GM19455 (cell line): ENCODE results near the gene HNRNPUL1.
A peak's percentile ranks its signal among the peaks of the same experiment; 100 is the strongest.

Experiments
- ATAC-seq: cut with Tn5 transposase; IDR thresholded peaks from one replicate; pipeline ENCODE4 v1.9.1; 2021; ENCODE audit not compliant: unreplicated experiment

Gene HNRNPUL1

GRCh38 chr19:41233748-41234240, 30.4 kb upstream of the HNRNPUL1 start:
- ATAC-seq = no peak

GRCh38 chr19:41234512-41235168, 29.5 kb upstream of the HNRNPUL1 start:
- ATAC-seq = no peak

- ATAC-seq = no peak
These were observed 28.7 kb upstream of the HNRNPUL1 start for GRCh38 chr19:41235480-41235879.

DNA sequence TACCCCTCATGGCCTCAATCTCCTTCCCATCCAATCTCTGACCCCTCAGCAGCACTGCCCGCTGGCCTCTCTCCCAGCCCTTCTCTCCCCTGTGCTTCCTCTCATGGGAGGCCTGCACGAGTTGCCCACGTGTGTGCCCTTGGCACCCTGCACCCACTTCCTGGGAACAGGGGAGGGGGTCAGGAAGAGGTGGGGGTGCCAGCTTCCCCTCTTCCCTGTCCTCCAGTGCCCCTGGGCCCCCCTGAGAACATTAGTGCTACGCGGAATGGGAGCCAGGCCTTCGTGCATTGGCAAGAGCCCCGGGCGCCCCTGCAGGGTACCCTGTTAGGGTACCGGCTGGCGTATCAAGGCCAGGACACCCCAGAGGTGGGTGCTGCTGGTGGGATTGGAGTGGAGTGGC, 25.9 kb upstream of the HNRNPUL1 start:
- ATAC-seq = no peak

- ATAC-seq = no peak
These were observed 24.8 kb upstream of the HNRNPUL1 start for GRCh38 chr19:41239363-41239762.

GRCh38 chr19:41239961-41240574, 24.1 kb upstream of the HNRNPUL1 start:
- ATAC-seq = no peak

- no peak for ATAC-seq
These were observed 22.3 kb upstream of the HNRNPUL1 start for GRCh38 chr19:41241859-41242258.

DNA sequence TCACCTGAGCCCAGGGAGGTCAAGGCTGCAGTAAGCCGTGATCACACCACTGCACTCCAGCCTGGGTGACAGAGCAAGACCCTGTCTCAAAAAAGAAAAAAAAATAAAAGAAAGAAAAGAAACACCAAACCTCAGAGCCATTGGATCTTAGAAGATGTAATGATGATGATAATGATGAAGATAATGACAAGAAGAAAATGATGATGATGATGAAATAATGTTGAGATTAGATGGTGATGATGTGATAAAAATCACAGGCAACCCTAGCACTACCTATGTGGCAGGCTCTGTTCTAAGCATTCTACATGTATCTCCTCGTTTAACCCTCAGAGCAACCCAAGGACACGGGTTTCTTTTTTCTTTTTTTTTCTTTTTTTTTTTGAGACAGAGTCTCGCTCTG, 20.1 kb upstream of the HNRNPUL1 start:
- ATAC-seq = no peak

DNA sequence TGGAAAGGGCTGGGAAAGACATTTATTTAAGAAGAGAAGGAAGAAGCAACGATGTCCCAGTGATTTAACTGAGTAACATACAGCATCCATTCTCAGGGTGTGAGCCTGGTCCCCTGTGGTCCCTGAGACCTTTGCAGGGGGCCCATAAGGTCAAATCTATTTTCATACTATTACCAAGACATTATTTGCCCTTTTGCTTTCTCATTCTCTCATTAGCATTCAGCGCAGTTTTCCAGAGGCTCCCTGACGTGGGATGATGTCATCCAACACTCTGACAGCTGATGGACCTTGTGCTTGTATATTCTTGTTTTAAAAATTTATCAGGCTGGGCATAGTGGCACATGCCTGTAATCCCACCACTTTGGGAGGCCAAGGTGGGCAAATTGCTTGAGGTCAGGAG, 18.3 kb upstream of the HNRNPUL1 start:
- no peak for ATAC-seq

GRCh38 chr19:41248895-41249294, 15.3 kb upstream of the HNRNPUL1 start:
- no peak for ATAC-seq

DNA sequence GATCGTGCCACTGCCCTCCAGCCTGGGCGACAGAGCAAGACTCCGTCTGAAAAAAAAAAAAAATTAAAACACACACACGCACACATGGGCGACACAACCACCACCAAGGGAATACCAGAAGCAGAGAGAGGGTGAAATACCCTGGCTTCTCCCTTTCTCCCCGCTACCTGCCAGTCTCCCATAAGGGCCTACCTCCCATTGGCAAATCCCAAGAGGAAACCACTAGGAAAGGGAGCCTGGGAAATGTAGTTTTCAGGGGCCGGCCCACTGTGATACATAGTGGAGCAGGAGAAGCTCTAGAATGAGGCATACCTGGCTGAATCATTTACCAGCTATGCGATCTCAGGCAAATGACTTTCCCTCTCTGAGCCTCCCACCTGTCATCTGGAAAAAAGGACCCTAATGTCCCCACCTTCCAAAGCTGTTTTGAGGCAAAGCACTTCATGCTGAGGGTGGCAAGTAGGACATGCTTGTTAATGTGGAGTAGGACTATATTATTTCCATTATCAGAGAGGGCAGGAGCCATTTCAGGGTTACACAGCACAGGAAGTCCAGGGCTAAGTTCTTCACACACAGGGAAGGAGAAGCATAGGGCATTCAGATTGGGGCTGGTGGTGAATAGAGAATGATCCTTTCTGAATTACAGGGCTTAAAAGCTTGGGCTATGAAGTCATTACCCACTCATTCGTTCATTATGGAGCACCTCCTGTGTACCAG, 14.3 kb upstream of the HNRNPUL1 start:
- ATAC-seq = no peak

DNA sequence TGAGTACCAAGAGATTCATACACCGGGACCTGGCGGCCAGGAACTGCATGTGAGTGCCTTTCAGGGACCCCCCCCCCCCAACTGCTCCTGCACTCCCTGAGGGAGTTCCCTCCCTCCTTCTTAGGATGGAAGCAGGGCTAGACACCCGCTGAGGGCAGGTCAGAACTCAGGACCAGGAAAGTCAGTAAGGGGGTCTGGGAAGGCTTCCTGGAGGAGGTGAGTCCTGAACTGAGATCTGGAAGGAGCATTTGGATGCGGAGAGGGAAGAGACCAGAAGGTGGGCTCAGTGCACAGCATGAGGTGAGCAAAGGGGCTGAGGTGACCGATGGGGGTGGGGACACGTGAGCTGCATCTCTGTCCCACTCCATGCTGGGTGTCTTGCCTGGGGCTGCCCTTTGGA, 10.5 kb upstream of the HNRNPUL1 start:
- ATAC-seq = no peak

DNA sequence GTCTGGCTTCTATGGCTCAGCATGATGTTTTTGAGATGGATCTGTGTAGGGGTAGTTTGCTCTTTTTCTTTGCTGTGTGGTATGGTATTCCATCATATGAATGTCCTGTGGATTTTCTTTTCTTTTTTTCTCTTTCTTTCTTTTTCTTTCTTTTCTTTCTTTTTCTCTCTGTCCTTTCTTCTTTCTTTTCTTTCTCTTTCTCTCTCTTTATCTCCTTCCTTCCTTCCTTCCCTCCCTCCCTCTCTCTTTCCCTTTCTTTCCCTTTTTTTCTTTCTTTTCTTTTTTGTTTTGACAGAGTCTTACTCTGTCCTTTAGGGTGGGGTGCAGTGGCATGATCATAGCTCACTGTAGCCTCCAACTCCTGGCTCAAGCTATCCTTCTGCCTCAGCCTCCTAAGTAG, 9.0 kb upstream of the HNRNPUL1 start:
- no peak for ATAC-seq

GRCh38 chr19:41261474-41262190, 2.5 kb upstream of the HNRNPUL1 start:
- no peak for ATAC-seq

DNA sequence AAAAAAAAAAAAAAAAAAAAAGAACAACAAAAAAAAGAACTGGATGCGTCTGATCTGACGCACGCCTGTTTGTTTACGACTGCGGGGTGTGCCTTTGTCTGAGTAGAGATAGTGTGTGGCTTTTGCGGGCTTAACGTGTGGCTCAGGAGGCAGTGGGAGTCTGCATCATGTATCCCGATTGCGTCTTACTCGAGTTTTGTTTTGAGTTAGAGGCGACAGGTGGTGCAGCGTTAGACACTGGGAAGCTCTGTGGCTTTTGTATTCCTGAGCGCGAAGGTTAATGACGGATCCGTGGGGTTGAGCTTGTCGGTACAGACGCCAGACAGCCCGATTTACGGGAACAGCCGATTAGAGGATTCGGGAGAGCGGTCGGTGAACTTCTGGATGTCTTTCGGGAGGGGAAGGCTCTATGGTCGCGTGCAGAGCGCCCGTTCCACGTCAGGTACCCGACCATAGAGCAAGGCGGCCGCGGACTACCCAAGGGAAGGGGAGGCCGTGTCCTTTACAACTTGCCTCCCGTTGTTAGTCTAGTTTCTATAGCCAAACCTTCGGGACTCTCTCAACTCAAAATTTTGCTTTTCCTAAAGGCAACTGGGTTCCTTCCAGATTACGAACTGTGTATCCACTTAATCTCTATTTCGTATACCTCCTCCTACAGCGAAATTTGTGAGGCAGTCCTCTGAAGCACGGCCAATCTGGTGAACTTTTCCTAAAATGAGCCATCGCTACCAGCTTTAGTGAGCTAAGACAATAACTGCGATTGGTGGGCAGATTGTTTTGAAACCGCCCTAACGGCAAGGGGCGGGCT, 926 bp upstream of the HNRNPUL1 start:
- peak; percentile 10 for ATAC-seq

GRCh38 chr19:41264581-41265394, 616 bp downstream of the HNRNPUL1 start:
- no peak for ATAC-seq

GRCh38 chr19:41265395-41266153, 1.4 kb downstream of the HNRNPUL1 start:
- no peak for ATAC-seq

DNA sequence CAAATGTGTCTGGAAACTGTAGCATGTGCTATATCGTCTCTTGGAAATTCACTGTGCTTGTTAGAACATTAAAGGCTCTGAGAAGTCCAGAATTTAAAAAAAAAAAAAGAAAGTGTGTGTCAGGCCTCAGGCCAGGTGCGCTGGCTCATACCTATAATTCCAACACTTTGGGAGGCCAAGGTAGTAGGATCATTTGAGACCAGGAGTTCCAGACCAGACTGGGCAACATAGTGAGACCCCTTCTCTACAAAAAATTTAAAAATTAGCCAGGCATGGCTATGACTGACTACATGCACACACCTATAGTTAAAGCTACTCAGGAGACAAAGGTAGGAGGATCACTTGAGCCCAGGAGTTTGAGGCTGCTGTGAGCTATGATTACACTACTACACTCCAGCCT, 4.9 kb downstream of the HNRNPUL1 start:
- no peak for ATAC-seq

DNA sequence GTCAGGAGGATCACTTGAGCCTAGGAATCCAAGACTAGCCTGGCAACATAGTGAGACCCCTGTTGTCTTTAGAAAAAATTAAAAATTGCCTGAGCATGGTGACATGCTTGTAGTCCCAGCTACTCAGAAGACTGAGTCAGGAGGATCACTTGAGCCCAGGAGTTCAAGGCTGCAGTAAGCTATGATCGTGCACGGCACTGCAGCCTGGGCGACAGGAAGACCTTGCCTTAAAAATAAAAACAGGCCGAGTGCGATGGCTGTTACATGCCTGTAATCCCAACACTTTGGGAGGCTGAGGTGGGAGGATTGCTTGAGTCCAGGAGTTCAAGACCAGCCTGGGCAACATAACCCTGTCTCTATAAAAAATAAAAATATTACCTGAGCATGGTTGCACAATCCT, 5.4 kb downstream of the HNRNPUL1 start:
- ATAC-seq = no peak
